Fibroblast of upper back skin (primary cell): ENCODE measurements around the gene KDM6B.

Source experiments
- DNase-seq: peaks from one replicate; pipeline ENCODE4 v3.0.0-alpha.2; 2013

Gene KDM6B

DNA sequence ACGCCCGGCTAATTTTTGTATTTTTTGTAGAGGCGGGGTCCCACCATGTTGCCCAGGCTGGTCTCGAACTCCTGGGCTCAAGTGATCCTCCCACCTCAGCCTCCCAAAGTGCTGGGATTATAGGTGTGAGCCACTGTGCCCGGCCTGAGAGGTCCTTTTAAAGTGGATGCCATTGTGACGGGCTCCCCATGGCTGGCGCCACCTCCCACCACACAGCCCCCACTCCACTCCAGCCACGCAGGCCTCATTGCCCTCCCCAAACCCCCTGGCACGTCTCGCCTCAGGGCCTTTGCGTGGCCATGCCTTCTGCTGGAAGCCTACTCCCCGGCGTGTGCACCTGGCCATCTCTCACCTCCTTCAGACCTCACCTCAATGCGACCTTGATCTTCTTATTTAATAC lies 11.9 kb upstream of the KDM6B start:
- DNase-seq, result no peak

DNA sequence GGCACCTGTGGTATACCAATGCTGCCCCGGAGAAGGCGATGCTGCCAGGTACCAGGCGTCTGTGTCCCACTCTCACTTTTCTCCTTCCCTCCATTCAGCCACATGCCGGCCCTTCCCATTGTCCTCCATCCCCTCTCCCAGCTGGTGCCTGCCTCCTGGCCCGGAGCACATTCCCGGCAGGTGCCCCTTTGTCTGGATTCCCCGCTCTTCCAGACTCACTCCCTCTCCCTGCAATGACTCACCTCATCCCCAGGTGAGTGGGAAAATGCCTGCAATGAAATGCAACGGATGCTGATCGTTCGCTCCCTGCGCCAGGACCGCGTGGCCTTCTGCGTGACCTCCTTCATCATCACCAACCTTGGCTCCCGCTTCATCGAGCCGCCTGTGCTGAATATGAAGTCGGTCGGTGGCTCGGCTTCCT lies 10.4 kb upstream of the KDM6B start:
- DNase-seq, result no peak

- DNase-seq, result no peak
These were observed 9.7 kb upstream of the KDM6B start for GRCh38 chr17:7824021-7824924.

DNA sequence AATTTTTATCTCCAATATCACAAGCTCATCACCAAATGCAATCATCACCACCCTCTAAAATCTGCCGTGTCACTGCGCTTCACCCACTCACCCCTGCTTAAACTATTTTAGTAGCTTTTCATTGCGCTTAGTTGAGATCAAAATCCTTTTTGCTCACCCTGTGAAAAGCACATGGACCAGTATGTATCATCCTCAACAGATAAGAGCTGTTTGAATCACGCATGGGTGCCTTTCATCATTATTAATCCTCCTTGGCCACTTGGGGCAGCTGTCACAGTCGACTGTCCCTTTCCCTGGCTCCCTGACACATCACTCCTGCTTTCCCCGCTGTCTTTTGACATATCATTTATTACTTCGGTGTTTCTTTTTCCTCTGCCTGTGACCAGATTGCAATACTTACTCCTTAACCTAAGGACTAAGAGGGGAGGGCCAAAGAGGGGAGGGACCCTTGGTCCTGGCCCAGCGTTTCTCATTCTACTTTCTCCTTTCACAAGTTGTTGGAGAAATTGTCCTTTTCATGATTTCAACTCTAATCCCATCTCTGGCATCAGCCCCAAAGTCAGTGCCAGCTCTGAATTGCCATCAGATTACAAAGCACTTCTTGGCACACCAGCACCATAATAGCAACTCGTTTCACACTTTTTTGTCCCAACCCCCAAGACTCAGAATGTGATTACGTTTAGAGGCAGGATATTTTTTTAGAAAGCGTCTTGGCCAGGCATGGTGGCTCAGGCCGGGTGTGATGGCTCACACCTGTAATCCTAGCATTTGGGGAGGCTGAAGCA lies 8.6 kb upstream of the KDM6B start:
- DNase-seq, result no peak

- DNase-seq, result no peak
These were observed 3.4 kb upstream of the KDM6B start for GRCh38 chr17:7830616-7831015.

DNA sequence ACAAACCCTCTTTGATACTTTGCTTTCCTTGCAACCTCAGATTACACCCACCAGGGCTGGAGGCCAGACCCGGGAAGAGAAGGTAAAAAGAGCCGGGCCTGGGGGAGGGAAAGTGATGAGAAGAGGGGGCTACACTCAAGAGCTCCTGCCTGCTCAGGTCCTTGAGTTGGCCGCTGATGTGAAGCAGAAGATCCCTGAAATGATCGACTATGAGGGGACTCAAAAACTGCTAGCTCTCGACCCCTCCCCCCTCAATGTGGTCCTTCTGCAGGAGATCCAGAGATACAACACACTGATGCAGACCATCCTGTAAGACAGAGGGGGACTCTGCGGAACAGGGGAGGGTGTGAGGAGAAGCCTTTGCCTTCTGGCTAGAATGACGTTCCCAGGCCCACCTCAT lies 2.8 kb upstream of the KDM6B start:
- no peak for DNase-seq

DNA sequence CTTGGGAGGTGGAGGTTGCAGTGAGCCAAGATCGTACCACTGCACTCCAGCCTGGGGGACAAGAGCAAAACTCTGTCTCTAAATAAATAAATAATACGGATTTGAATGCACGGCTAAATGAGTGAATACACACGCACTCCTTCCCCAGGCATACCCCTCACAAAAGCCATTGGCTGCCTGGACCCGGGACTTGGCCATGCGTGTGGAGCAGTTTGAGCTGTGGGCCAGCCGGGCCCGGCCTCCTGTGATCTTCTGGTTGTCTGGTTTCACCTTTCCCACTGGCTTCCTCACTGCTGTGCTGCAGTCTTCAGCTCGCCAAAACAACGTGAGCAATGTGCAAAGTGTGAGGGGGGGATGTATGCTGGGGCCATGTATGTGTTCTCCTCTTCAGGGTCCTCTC lies 1.6 kb upstream of the KDM6B start:
- no peak for DNase-seq

GRCh38 chr17:7833011-7833794 lies 814 bp upstream of the KDM6B start:
- DNase-seq, result no peak

- no peak for DNase-seq
These were observed 532 bp downstream of the KDM6B start for GRCh38 chr17:7834542-7834956.

DNA sequence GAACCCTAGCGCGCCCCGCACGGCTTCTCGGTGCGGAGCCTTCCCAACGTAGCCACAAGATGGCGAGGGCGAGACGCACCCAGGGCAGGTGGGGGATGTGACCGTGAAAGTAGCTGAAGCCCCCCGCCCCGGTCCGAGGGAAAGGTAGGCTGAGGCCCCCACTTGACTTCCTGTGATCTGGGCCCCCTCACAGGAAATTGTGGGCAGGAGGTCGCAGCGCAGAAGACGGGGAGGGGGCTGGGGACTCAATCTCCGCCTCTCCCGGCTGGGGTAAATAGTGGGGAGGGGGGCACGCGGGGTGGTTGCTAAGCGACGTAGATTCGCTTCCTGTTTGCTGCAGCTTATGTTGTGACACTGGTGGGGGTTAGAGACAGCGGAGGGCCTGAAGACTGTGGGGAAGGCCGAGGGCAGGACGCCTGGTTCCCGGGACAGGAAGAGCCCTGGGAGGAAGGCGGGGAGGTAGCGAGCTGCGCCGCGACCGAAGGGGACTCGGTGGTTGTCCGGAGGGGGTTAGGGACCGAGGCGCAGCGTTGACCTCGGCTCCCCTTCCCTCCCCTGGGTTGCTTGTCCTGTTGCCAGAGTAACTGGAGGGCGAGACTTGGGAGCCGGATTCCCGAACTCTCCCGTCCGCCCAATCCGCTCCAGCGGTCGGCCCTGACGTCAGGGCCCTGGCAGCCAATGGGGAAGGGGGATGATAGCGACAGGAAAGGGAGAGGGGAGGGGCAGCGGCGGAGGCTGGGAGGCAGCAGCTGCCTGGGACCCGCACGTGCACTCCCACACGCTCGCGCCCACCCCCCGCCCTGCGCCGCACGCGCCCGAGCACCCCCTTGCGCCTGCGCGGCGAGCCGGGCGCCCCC lies 1.2 kb downstream of the KDM6B start:
- DNase-seq, result peak; percentile 99

DNA sequence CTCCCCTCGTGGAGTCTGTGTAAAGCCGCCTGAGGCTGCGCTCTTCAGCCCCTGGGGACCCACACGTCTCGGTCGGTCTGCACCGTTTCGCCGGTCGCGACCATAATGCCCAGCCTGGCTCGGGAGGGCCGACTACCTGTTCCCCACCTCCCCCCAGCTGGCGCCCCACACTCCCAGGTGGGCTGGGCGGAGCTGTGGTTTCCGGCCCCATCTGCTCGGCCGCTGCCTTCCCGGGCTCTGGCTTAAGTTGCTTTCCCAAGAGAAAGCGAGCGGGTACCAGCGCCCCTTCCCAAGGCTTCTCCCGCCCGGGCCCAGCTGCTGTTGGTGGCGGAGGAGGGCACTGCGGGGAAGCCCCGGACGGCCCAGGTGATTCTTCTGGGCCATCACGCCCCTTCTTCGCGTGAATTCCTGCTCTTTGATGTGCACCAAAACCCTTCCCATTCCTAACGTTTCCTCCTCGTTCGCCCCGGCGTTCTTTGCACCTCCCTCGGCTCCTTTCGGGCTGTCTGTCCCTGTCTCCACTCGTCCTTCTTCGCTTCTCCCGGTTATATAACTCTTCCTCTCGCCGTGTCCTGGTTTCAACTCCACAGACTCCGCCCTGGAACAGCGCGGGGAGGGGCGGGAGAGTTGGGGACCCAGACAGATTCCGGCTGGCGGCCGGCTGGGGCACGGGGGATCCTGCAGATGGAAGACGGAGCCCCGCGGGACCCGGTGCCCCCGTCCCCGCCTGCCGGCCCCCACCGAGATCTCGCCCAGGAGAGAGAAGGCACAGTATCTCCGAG lies 2.0 kb downstream of the KDM6B start:
- DNase-seq, result peak; percentile 74

- peak; percentile 92 for DNase-seq
These were observed 2.8 kb downstream of the KDM6B start for GRCh38 chr17:7836596-7837407.

- no peak for DNase-seq
These were observed 3.5 kb downstream of the KDM6B start for GRCh38 chr17:7837408-7838088.

GRCh38 chr17:7838090-7839075 lies 4.4 kb downstream of the KDM6B start:
- DNase-seq, result peak; percentile 87

DNA sequence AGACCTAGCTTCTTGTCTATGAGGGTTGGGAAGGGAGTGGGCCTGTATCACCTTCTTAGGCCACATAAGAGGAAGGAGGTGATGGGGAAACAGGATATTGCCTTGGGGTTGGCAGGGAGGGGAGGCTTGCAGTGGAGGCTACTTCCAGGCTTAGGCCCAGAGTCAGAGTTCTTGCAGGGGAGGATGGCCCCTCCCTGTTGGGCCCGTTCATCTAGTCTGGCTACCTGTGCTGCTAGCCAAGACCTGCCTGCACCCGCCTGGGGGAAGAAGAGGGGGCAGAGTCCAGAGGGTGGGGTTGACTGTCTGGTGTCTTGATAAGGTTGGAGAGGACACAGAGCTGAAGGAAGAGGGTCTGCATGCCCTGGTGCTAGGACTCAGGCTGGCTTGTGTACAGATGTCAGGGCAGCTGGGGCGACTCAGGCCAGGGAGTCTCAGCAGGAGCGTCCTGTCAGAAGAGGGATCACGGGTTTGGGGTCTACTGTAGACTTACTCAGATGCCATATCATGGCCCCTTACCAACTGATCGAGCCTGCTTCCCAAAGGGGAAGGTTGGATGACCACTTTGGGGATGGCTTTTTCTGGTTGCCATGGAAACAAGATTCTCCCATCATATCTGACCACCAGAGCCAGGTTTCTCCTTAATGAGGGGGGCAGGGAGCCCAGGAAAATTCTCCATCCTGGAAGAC lies 5.3 kb downstream of the KDM6B start:
- no peak for DNase-seq

DNA sequence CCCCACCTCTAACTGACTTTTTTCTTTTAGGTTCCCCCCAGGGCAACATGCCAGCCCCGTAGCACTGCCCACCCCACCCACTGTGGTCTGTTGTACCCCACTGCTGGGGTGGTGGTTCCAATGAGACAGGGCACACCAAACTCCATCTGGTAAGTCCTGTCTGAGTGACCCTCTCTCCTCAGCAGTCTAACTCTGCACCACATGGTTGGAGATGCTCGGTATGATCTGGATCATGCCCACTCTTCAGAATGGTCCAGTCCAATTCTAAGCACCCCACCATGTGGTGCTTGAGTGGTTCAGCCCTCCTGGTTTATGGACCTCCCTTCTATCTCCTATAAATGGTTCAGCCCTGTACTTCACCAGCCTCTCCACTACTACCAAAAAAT lies 5.9 kb downstream of the KDM6B start:
- peak; percentile 67 for DNase-seq

GRCh38 chr17:7840441-7840840 lies 6.4 kb downstream of the KDM6B start:
- DNase-seq, result no peak

DNA sequence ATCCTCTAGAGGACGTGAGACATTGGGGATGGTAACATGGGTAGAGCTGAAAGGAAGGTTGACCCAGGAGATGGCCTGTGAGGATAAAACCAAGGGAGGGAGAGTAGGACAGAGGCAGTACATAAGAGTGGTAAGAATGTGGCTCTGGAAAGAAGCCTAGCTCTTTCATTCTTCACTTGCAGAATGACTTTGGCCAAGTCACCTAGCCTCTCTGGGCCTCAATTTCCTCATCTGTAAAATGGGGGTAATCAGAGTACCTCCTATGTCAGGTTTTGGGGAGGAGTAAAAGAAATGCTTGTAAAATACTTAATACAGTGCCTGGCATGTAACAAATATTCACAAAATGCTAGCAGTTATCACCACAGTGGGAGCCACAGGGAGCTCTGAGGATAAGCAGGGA lies 6.9 kb downstream of the KDM6B start:
- DNase-seq, result no peak
